Measurements from ENCODE around the gene BCAS4. TPM values are rescaled to one million over a fixed set of nuclear protein-coding genes. Genes with fewer than 3 reads are reported as not detected.
"Not testable (repeated sequence)": the region's sequence is repeated elsewhere in the genome, so short reads cannot be mapped to it uniquely, and the experiment has no call there.

Gene BCAS4
- total RNA-seq, 1 experiment from 2014 or later = 34.8 TPM

DNA sequence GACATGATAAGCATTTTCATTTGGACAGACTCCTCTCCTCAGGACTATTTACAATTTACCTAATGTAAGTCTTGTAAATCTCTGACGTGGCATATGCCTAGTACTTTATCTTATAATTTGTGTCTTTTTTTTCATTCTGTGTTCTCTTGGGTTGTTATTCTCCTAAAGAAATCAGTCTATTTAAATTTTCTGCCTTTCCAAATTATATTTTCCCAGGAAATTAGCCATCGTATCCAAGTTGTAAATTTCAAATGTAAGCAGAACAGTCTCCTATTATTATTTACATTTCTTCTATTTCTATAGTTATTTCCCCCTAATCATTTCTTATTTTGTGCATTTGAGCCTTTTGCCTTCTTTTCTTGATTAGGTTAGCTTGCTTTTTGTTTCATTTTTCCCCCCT is 17.5 kb upstream of the BCAS4 start:
- CTCF ChIA-PET = no interaction called here
- in situ Hi-C loops (cut with HindIII; ENCODE audit: low pct_unique_long_range_greater_than_20kb, low sequenced_read_pairs) = no loop called here
- Histone ChIP-seq H3K27me3 (ENCODE audit: control insufficient read depth, insufficient read depth, low read length) (no peaks in the 10 kb centered on the region), H3K4me1 (ENCODE audit: control insufficient read depth, insufficient read depth, low read length) (peaks cover 3% of the 10 kb centered on the region; the same call in 1 of the 2 replicates), H3K4me3 (ENCODE audit: low read depth in 2 of 2, low read length in 2 of 2) (no peak overlapping the region), H3K9me3 (ENCODE audit: control insufficient read depth, insufficient read depth, low read depth, low read length) (no peaks in the 10 kb centered on the region), H3K36me3 (ENCODE audit: control insufficient read depth, insufficient read depth, low read length) (no peaks in the 10 kb centered on the region), H3K27ac (ENCODE audit: low read length) (no peak overlapping the region; the same call in 1 of the 2 replicates)
- POLR2A ChIA-PET = no interaction called here
- no peak for DNase-seq (ENCODE audit: low read depth, low spot score)
- intact Hi-C loops (cut with micrococcal nuclease; ENCODE audit: unreplicated experiment) = no loop called here
- BruUV-seq (replicated peaks) = no TSS peak
- TF ChIP-seq TCF7L2 (IDR thresholded peaks at IDR 0.05; ENCODE audit: low read depth, low read length) (no peak), SIN3A (IDR thresholded peaks at IDR 0.05; ENCODE audit: borderline replicate concordance, insufficient read depth, low read depth, low read length) (no peak), POLR2AphosphoS5 (IDR thresholded peaks at IDR 0.05; ENCODE audit: low read depth, low read length) (no peak)
- ATAC-seq = no peak

GRCh38 chr20:50778994-50779393 is 15.9 kb upstream of the BCAS4 start:
- H3K9me3 ChIP-seq (ENCODE audit: control insufficient read depth, insufficient read depth, low read depth, low read length); BruUV-seq (replicated peaks); H3K4me1 ChIP-seq (ENCODE audit: control insufficient read depth, insufficient read depth, low read length); in situ Hi-C loops (cut with HindIII; ENCODE audit: low pct_unique_long_range_greater_than_20kb, low sequenced_read_pairs); H3K27me3 ChIP-seq (ENCODE audit: control insufficient read depth, insufficient read depth, low read length); H3K36me3 ChIP-seq (ENCODE audit: control insufficient read depth, insufficient read depth, low read length); ATAC-seq; H3K27ac ChIP-seq (ENCODE audit: low read length); H3K4me3 ChIP-seq (ENCODE audit: low read depth in 2 of 2, low read length in 2 of 2); DNase-seq (ENCODE audit: low read depth, low spot score); POLR2A ChIA-PET; intact Hi-C loops (cut with micrococcal nuclease; ENCODE audit: unreplicated experiment): not testable (repeated sequence)
- CTCF ChIA-PET = interaction anchor here (0.7 kb wide), 1 partner anchor 8 kb away, joined by 6 read pairs; no protein-coding TSS in a partner anchor

DNA sequence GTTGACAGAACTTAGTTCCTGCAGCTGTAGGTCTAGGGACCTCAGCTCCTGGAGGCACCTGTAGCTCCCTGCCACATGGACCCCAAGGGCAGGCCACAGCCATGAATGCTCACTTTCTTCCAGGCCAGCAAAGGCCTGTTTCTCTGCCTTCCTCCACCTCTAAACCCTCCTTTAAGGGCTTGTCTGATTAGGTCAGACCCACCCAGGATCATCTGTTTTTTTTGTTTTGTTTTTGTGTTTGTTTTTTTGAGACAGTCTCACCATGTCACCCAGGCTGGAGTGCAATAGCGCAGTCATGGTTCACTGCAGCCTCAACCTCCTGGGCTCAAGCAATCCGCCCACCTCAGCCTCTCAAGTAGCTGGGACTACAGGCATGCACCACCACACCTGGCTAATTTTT is 11.5 kb upstream of the BCAS4 start:
- intact Hi-C loops (cut with micrococcal nuclease; ENCODE audit: unreplicated experiment) (no loop called here), in situ Hi-C loops (cut with HindIII; ENCODE audit: low pct_unique_long_range_greater_than_20kb, low sequenced_read_pairs) (no loop called here)
- CTCF ChIA-PET = interaction anchor here (0.5 to 1.2 kb wide), 3 partner anchors 35 to 604 kb away, joined by 3 to 4 read pairs (median 3); no protein-coding TSS in a partner anchor
- no peak overlapping the region for H3K27ac ChIP-seq (ENCODE audit: low read length)
- peaks cover 11% of the 10 kb centered on the region for H3K4me1 ChIP-seq (ENCODE audit: control insufficient read depth, insufficient read depth, low read length)
- H3K36me3 ChIP-seq (ENCODE audit: control insufficient read depth, insufficient read depth, low read length) = no peaks in the 10 kb centered on the region
- TF ChIP-seq TCF7L2 (IDR thresholded peaks at IDR 0.05; ENCODE audit: low read depth, low read length) = no peak
- no peak for TF ChIP-seq POLR2AphosphoS5 (IDR thresholded peaks at IDR 0.05; ENCODE audit: low read depth, low read length)
- no peak for TF ChIP-seq SIN3A (IDR thresholded peaks at IDR 0.05; ENCODE audit: borderline replicate concordance, insufficient read depth, low read depth, low read length)
- no peak for TF ChIP-seq CTCF (IDR thresholded peaks at IDR 0.05)
- no peak for TF ChIP-seq REST (IDR thresholded peaks at IDR 0.05; ENCODE audit: insufficient read depth in 1 of 2, low read depth in 2 of 2, low read length in 1 of 2)
- no peaks in the 10 kb centered on the region for H3K9me3 ChIP-seq (ENCODE audit: control insufficient read depth, insufficient read depth, low read depth, low read length)
- no peaks in the 10 kb centered on the region for H3K27me3 ChIP-seq (ENCODE audit: control insufficient read depth, insufficient read depth, low read length)
- H3K4me3 ChIP-seq (ENCODE audit: low read depth in 2 of 2, low read length in 2 of 2) = no peak overlapping the region
- POLR2A ChIA-PET = no interaction called here
- no peak for ATAC-seq
- BruUV-seq (replicated peaks) = no TSS peak
- DNase-seq (ENCODE audit: low read depth, low spot score) = no peak

Data from Panc1 (cell line).